Activated CD8-positive, alpha-beta memory T cell treated with anti-CD3 and anti-CD28 coated beads, Interleukin-2, amount 50 U/mL, for 24 hours (primary cell): Measurements from ENCODE around the gene MYO16.

Experiments used
- DNase-seq: peaks from one replicate; pipeline ENCODE4 v3.0.0-alpha.2; 2020; ENCODE audit errors: extremely low read depth

Gene MYO16

GRCh38 chr13:109126891-109127641 is 497.7 kb downstream of the MYO16 start:
- DNase-seq = no peak

- no peak for DNase-seq
Measured at GRCh38 chr13:109128121-109128520, 498.7 kb downstream of the MYO16 start.

GRCh38 chr13:109130093-109130835 is 500.9 kb downstream of the MYO16 start:
- no peak for DNase-seq

- no peak for DNase-seq
Measured at GRCh38 chr13:109131698-109132257, 502.4 kb downstream of the MYO16 start.

- DNase-seq = no peak
Measured at GRCh38 chr13:109135018-109135417, 505.6 kb downstream of the MYO16 start.

GRCh38 chr13:109136873-109137272 is 507.5 kb downstream of the MYO16 start:
- DNase-seq = no peak

GRCh38 chr13:109139346-109139745 is 509.9 kb downstream of the MYO16 start:
- no peak for DNase-seq

GRCh38 chr13:109140054-109140453 is 510.6 kb downstream of the MYO16 start:
- DNase-seq = no peak

GRCh38 chr13:109140479-109141349 is 511.3 kb downstream of the MYO16 start:
- DNase-seq = no peak

GRCh38 chr13:109141706-109142105 is 512.3 kb downstream of the MYO16 start:
- DNase-seq = no peak

GRCh38 chr13:109144693-109145437 is 515.5 kb downstream of the MYO16 start:
- DNase-seq = no peak

- DNase-seq = no peak
Measured at GRCh38 chr13:109145631-109146030, 516.2 kb downstream of the MYO16 start.

GRCh38 chr13:109146393-109146792 is 517.0 kb downstream of the MYO16 start:
- no peak for DNase-seq

GRCh38 chr13:109146912-109147647 is 517.7 kb downstream of the MYO16 start:
- no peak for DNase-seq

- DNase-seq = no peak
Measured at GRCh38 chr13:109148243-109148642, 518.8 kb downstream of the MYO16 start.

- DNase-seq = no peak
Measured at GRCh38 chr13:109150696-109151095, 521.3 kb downstream of the MYO16 start.

GRCh38 chr13:109151255-109151654 is 521.8 kb downstream of the MYO16 start:
- no peak for DNase-seq

- DNase-seq = no peak
Measured at GRCh38 chr13:109151696-109152095, 522.3 kb downstream of the MYO16 start.

GRCh38 chr13:109152311-109152820 is 523.0 kb downstream of the MYO16 start:
- DNase-seq = no peak

GRCh38 chr13:109152941-109153340 is 523.5 kb downstream of the MYO16 start:
- DNase-seq = no peak
